ENCODE measurements around the gene STYXL1. TPM values are rescaled to one million over a fixed set of nuclear protein-coding genes. Genes with fewer than 3 reads are reported as not detected.

The STYXL1 gene
- total RNA-seq, 1 experiment from 2014 or later = 21.3 TPM

- Mint-ChIP-seq H3K36me3 (no peaks in the 10 kb centered on the region), H3K27ac (no peak overlapping the region), H3K4me3 (no peak overlapping the region), H3K4me1 (no peaks in the 10 kb centered on the region; the same call in 1 of the 2 replicates), H3K9me3 (no peaks in the 10 kb centered on the region), H3K27me3 (ENCODE audit: low read depth) (no peaks in the 10 kb centered on the region; the same call in 1 of the 2 replicates)
- no peak for TF ChIP-seq MYBL2 (CRISPR knock-in tag; IDR thresholded peaks at IDR 0.05)
- TF ChIP-seq FOXK1 (CRISPR knock-in tag; IDR thresholded peaks at IDR 0.05) = no peak
- TF ChIP-seq, protein P1, sequence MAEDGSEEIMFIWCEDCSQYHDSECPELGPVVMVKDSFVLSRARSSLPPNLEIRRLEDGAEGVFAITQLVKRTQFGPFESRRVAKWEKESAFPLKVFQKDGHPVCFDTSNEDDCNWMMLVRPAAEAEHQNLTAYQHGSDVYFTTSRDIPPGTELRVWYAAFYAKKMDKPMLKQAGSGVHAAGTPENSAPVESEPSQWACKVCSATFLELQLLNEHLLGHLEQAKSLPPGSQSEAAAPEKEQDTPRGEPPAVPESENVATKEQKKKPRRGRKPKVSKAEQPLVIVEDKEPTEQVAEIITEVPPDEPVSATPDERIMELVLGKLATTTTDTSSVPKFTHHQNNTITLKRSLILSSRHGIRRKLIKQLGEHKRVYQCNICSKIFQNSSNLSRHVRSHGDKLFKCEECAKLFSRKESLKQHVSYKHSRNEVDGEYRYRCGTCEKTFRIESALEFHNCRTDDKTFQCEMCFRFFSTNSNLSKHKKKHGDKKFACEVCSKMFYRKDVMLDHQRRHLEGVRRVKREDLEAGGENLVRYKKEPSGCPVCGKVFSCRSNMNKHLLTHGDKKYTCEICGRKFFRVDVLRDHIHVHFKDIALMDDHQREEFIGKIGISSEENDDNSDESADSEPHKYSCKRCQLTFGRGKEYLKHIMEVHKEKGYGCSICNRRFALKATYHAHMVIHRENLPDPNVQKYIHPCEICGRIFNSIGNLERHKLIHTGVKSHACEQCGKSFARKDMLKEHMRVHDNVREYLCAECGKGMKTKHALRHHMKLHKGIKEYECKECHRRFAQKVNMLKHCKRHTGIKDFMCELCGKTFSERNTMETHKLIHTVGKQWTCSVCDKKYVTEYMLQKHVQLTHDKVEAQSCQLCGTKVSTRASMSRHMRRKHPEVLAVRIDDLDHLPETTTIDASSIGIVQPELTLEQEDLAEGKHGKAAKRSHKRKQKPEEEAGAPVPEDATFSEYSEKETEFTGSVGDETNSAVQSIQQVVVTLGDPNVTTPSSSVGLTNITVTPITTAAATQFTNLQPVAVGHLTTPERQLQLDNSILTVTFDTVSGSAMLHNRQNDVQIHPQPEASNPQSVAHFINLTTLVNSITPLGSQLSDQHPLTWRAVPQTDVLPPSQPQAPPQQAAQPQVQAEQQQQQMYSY (CRISPR knock-in tag; IDR thresholded peaks at IDR 0.05) = no peak
- TF ChIP-seq JUN (CRISPR knock-in tag; IDR thresholded peaks at IDR 0.05) = no peak
- no peak for TF ChIP-seq FOXP4 (CRISPR knock-in tag; IDR thresholded peaks at IDR 0.05)
- TF ChIP-seq ZNF263 (CRISPR knock-in tag; IDR thresholded peaks at IDR 0.05; ENCODE audit: low read depth) = no peak
- no peak for TF ChIP-seq RORB (CRISPR knock-in tag; IDR thresholded peaks at IDR 0.05)
- TF ChIP-seq, protein P2, sequence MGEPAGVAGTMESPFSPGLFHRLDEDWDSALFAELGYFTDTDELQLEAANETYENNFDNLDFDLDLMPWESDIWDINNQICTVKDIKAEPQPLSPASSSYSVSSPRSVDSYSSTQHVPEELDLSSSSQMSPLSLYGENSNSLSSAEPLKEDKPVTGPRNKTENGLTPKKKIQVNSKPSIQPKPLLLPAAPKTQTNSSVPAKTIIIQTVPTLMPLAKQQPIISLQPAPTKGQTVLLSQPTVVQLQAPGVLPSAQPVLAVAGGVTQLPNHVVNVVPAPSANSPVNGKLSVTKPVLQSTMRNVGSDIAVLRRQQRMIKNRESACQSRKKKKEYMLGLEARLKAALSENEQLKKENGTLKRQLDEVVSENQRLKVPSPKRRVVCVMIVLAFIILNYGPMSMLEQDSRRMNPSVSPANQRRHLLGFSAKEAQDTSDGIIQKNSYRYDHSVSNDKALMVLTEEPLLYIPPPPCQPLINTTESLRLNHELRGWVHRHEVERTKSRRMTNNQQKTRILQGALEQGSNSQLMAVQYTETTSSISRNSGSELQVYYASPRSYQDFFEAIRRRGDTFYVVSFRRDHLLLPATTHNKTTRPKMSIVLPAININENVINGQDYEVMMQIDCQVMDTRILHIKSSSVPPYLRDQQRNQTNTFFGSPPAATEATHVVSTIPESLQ (CRISPR knock-in tag; IDR thresholded peaks at IDR 0.05) = no peak
- no peak for TF ChIP-seq FOXJ3 (CRISPR knock-in tag; IDR thresholded peaks at IDR 0.05; ENCODE audit: borderline replicate concordance)
- no peak for TF ChIP-seq TP53 (CRISPR knock-in tag; IDR thresholded peaks at IDR 0.05)
- TF ChIP-seq NFATC4 (CRISPR knock-in tag; IDR thresholded peaks at IDR 0.05) = no peak
- TF ChIP-seq GRHL2 (CRISPR knock-in tag; IDR thresholded peaks at IDR 0.05; ENCODE audit: insufficient replicate concordance, severe bottlenecking) = no peak
- no peak for TF ChIP-seq ZNF416 (CRISPR knock-in tag; IDR thresholded peaks at IDR 0.05)
- no peak for TF ChIP-seq HMGA2 (CRISPR knock-in tag; IDR thresholded peaks at IDR 0.05)
- no peak for TF ChIP-seq GABPB1 (CRISPR knock-in tag; IDR thresholded peaks at IDR 0.05)
- TF ChIP-seq HMGXB4 (CRISPR knock-in tag; IDR thresholded peaks at IDR 0.05) = no peak
- no peak for TF ChIP-seq NR3C1 (CRISPR knock-in tag; conservative IDR thresholded peaks at IDR 0.05; ENCODE audit: low read depth)
- TF ChIP-seq MXD4 (CRISPR knock-in tag; IDR thresholded peaks at IDR 0.05; ENCODE audit: borderline replicate concordance) = no peak
- TF ChIP-seq PRRX2 (CRISPR knock-in tag; IDR thresholded peaks at IDR 0.05) = no peak
- CTCF ChIA-PET = no interaction called here
- POLR2A ChIA-PET = no interaction called here
- no peak for DNase-seq (ENCODE audit: low spot score)
- ATAC-seq = no peak
These were observed 29.2 kb upstream of the STYXL1 start for GRCh38 chr7:76076995-76077394.

All from WTC11 (cell line).